ENCODE data around the gene CYP27A1. TPM values are rescaled to one million over a fixed set of nuclear protein-coding genes. Genes with fewer than 3 reads are reported as not detected.

CYP27A1 gene
- total and polyA plus RNA-seq, 2 of the 8 experiments (the other 6 are each of a cell fraction or from before 2014, with no cell fraction given) = 5.4 to 14.7 TPM

DNA sequence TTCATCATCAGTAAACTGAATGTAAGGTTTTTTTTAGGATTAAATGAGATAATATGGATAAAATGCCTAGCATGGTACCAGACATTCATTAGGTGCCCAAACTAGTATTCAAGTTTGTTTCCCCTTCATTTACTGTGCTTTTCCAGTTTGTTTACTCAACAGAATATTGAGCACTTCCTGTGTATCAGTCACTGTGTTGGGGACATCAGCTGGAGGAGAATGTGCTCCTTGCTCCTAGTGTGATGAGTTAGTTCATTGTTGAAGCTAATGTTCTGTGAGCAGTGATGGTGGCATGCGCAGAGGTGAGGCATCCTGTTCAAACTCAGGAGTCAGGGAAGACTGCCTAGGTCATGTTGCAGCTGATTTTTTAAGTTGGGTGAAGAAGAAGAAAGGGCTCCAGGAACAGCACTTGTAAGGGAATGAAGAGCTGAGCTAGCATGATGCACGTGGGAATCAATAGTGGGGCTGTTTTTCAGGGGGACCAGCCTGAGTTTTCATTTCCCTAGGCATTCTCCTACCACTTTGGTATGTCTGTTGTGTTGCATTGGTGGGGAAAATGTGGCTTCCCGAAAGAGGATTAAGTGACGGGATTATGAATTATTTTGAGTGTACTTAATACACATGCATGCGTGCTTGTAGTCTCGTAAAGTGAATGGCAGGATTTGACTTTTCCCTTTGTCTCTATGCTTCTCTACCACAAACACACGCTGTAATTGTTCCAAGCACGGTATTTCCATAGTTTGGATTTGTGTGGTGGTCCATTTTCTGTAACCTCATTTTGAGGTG lies 47.6 kb upstream of the CYP27A1 start (continued):
- TF ChIP-seq HDAC6 (IDR thresholded peaks at IDR 0.05; ENCODE audit: low read depth, low read length) (no peak), CTBP2 (IDR thresholded peaks at IDR 0.05; ENCODE audit: borderline replicate concordance, insufficient read depth, insufficient read length, low read length) (no peak), KDM5A (IDR thresholded peaks at IDR 0.05; ENCODE audit: low read length) (no peak), RNF2 (IDR thresholded peaks at IDR 0.05; ENCODE audit: borderline replicate concordance, low read depth, low read length, missing control alignments, poor library complexity, severe bottlenecking) (no peak), EZH2 (IDR thresholded peaks at IDR 0.05; ENCODE audit: low read depth, low read length, severe bottlenecking) (no peak)
